Muscle of leg (tissue), 11 donors: Measurements from ENCODE around the gene CUX1. TPM values are rescaled to one million over a fixed set of nuclear protein-coding genes. Genes with fewer than 3 reads are reported as not detected.
"Not testable (repeated sequence)": the region's sequence is repeated elsewhere in the genome, so short reads cannot be mapped to it uniquely, and the experiment has no call there.

Experiments used
- DNase-seq: peaks from one replicate; pipeline ENCODE4 v3.0.0; 2013
- H3K27ac ChIP-seq: one replicate; pipeline ENCODE4 v1.5.1; 2013; ENCODE audit warnings: mild to moderate bottlenecking, low read length, control low read depth
- H3K27me3 ChIP-seq: one replicate; pipeline ENCODE4 v1.6.1; 2013; ENCODE audit warnings: low read length; ENCODE audit not compliant: control insufficient read depth, insufficient read depth
- H3K36me3 ChIP-seq: one replicate; pipeline ENCODE4 v1.6.1; 2013; ENCODE audit warnings: low read length; ENCODE audit not compliant: control insufficient read depth, insufficient read depth
- H3K4me1 ChIP-seq: one replicate; pipeline ENCODE4 v1.6.1; 2013; ENCODE audit warnings: low read length; ENCODE audit not compliant: control insufficient read depth, insufficient read depth
- H3K4me3 ChIP-seq: one replicate; pipeline ENCODE4 v1.5.1; 2013; ENCODE audit warnings: low read length, control low read depth
- H3K9me3 ChIP-seq: replicated peaks from 2 replicates; pipeline ENCODE4 v1.6.1; 2013; ENCODE audit warnings: low read depth, low read length; ENCODE audit not compliant: control insufficient read depth
- WGBS: methylation state at CpG from one replicate; pipeline ENCODE4 v1.1.5; 2013; ENCODE audit warnings: missing lambda C conversion rate; ENCODE audit not compliant: insufficient coverage; 5-methylcytosine and 5-hydroxymethylcytosine counted together
- polyA plus RNA-seq, 8 donors: library from polyadenylated mRNA; unstranded; fragments of 120-200 nt; gene quantifications; one replicate each; pipeline versions ENCODE4 v1.2.1 to v1.2.3, GENCODE V29; 2013; ENCODE audit warnings: inconsistent platforms in 1 of 8, low replicate concordance in 1 of 8; ENCODE audit not compliant: insufficient read length in 8 of 8, insufficient read depth in 1 of 8
- total RNA-seq: library from RNA; stranded (reverse); fragments of 120-200 nt; gene quantifications from one replicate; pipeline ENCODE4 v1.2.4, GENCODE V29; 2013

Gene CUX1
- total and polyA plus RNA-seq, 9 donors = 29.4 to 46.9 (median 40.8) TPM

- Histone ChIP-seq H3K27ac (no peak overlapping the region), H3K4me3 (no peak overlapping the region), H3K36me3 (peaks cover 3% of the 10 kb centered on the region), H3K27me3 (no peaks in the 10 kb centered on the region), H3K9me3 (no peaks in the 10 kb centered on the region), H3K4me1 (peaks cover 3% of the 10 kb centered on the region)
- no peak for DNase-seq
- WGBS = 93% methylated on average over 12 of the region's 13 CpGs
Observed at GRCh38 chr7:102050864-102051460, 233.5 kb downstream of the CUX1 start.

GRCh38 chr7:102051736-102052135, 234.3 kb downstream of the CUX1 start:
- WGBS = 95% methylated on average over 3 of the region's 10 CpGs
- not testable (repeated sequence) for H3K9me3 ChIP-seq, H3K27ac ChIP-seq

DNA sequence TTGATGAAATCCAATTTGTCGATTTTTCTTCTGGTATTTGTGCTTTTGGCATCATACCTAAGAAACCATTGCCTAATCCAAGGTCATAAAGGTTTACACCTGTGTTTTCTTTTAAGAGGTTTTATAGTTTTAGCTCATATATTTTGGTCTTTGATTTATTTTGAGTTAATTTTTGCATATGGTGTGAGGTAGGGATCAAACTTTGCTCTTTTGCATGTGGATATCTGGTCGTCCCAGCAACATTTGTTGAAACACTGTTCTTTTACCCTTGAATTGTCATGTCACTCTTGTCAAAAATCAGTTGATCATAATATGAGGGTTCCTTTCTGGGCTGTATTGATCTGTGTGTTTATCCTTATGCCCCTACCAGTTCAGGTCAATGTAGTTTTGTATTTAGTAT, 236.7 kb downstream of the CUX1 start:
- Histone ChIP-seq H3K27me3 (no peaks in the 10 kb centered on the region), H3K4me1 (no peaks in the 10 kb centered on the region), H3K9me3 (peaks cover 6% of the 10 kb centered on the region), H3K36me3 (peaks cover 3% of the 10 kb centered on the region), H3K27ac (no peak overlapping the region), H3K4me3 (no peak overlapping the region)
- no peak for DNase-seq
- no CpG with 5 or more reads among the region's 2 CpGs for WGBS

More at GRCh38 chr7:102051736-102052135, 234.3 kb downstream of the CUX1 start:
- H3K4me3 ChIP-seq, H3K36me3 ChIP-seq, H3K27me3 ChIP-seq, H3K4me1 ChIP-seq, DNase-seq: not testable (repeated sequence)

DNA sequence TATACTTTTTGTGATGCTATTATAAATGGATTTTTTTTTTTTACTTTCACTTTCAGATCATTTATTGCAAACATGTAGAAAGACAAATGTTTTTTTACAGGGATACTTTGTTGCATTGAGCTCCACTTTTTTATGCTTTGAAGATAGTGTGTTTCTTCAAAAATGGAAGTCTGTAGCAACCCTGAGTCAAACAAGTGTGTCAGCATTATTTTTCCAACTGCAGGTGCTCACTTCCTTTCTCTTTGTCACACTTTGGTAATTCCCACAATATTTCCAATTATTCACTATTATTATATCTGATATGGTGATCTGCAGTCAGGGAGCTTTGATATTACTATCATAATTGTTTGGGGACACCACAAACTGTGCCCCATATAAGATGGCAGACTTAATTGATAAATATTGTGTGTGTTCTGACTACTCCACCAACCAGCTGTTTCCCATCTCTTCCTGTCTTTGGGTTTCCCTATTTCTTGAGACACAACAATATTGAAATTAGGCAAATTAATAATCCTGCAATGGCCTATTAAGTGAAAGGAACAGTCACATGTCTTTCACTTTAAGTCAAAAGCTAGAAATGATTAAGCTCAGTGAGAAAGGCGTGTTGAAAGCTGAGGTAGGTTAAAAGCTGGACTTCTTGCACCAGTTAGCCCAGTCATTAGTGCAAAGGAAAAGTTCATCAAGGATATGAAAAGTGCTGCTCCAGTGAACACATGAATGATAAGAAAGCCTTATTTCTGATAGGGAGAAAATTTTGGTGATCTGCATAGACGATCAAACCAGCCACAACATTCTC, 238.0 kb downstream of the CUX1 start:
- H3K36me3 ChIP-seq = no peaks in the 10 kb centered on the region
- H3K4me3 ChIP-seq = no peak overlapping the region
- H3K4me1 ChIP-seq = no peaks in the 10 kb centered on the region
- no peaks in the 10 kb centered on the region for H3K27me3 ChIP-seq
- H3K9me3 ChIP-seq = peaks cover 6% of the 10 kb centered on the region
- 100% methylated on average over 1 of the region's 2 CpGs for WGBS
- no peak for DNase-seq
- H3K27ac ChIP-seq = no peak overlapping the region

- H3K27me3 ChIP-seq = no peaks in the 10 kb centered on the region
- H3K4me1 ChIP-seq = peaks cover 7% of the 10 kb centered on the region
- no peak overlapping the region for H3K4me3 ChIP-seq
- no peaks in the 10 kb centered on the region for H3K36me3 ChIP-seq
- no peak overlapping the region for H3K27ac ChIP-seq
- 67% methylated on average over 3 of the region's 9 CpGs for WGBS
- no peak for DNase-seq
- peaks cover 6% of the 10 kb centered on the region for H3K9me3 ChIP-seq
Observed at GRCh38 chr7:102059524-102059923, 242.1 kb downstream of the CUX1 start.

DNA sequence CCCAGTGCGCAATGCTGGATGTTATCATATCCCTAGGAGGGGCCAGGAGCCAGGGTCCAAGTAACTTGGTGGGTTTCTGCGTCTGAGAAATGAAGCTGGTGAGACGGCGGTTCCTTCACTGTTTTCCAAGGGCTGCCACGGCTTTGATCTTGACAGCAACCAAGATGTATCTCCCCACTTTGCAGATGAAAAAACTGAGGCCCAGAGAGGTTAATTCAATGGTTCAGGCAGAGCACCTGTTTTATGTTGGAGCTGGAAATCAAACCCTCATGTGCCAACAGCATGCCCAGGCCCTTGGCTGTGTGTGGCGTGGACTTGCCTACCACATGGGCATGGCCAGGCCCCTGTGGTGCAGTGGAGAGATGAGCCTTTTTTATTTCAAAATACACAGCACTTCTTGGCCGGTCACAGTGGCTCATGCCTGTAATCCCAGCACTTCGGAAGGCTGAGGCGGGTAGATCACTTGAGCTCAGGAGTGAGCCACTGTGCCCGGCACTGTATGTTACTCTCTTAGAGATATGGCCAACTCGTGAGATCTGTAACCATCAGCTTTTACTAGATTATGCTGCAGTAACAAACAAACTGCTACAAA, 244.0 kb downstream of the CUX1 start:
- Histone ChIP-seq H3K27me3 (no peaks in the 10 kb centered on the region), H3K4me1 (peaks cover 15% of the 10 kb centered on the region), H3K9me3 (peaks cover 4% of the 10 kb centered on the region), H3K27ac (no peak overlapping the region), H3K4me3 (no peak overlapping the region), H3K36me3 (no peaks in the 10 kb centered on the region)
- 89% methylated on average over 9 of the region's 11 CpGs for WGBS
- DNase-seq = no peak

DNA sequence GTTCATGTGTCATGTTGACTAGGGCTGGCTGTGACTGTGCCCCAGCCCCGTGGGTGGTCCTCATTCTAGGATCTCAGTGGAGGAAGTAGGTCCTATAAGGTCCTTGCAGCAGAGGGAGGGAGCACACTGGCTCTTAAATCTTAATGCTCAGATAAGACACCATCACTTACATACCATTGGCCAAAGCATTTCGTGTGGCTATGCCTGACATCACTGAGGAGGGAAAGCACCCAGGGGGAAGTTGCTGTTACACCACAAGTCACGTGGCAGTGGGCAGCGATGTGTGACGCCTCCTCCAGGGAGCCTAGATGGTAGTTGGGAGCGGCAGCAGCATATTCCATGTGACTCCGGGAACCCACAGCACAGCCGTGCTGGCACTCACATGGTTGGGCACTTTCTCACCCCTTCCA, 244.6 kb downstream of the CUX1 start:
- no peak for DNase-seq
- WGBS = 87% methylated on average over 3 of the region's 8 CpGs
- H3K36me3 ChIP-seq = no peaks in the 10 kb centered on the region
- peaks cover 2% of the 10 kb centered on the region for H3K9me3 ChIP-seq
- H3K4me3 ChIP-seq = no peak overlapping the region
- peaks cover 15% of the 10 kb centered on the region for H3K4me1 ChIP-seq
- H3K27ac ChIP-seq = no peak overlapping the region
- no peaks in the 10 kb centered on the region for H3K27me3 ChIP-seq

DNA sequence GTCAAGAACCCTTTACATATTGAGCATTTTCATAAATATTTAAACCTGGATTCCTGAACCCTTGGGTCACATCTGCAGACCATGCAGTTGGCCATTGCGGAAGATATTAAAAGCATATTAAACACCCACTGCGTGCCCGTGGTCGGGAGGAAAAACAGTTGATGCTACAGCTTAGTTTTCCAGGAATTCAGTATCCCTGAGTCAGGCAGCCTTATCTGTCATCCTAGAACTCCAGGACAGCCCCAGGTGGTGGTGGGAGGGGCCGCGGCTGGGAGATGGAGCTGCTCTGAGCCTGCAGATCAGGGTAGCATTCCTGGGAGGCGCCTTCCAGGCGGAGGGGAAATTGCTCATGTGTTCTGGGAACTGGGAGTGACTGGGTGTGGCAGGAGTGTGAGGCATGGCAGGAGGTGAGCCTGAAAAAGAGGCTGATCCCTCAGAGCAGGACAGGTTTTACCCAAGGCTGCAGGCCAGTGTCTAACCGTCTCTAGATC, 246.3 kb downstream of the CUX1 start:
- Histone ChIP-seq H3K27me3 (no peaks in the 10 kb centered on the region), H3K36me3 (no peaks in the 10 kb centered on the region), H3K4me3 (no peak overlapping the region), H3K4me1 (peaks cover 15% of the 10 kb centered on the region), H3K27ac (no peak overlapping the region), H3K9me3 (no peaks in the 10 kb centered on the region)
- DNase-seq = no peak
- WGBS = 43% methylated on average over 5 of the region's 9 CpGs

DNA sequence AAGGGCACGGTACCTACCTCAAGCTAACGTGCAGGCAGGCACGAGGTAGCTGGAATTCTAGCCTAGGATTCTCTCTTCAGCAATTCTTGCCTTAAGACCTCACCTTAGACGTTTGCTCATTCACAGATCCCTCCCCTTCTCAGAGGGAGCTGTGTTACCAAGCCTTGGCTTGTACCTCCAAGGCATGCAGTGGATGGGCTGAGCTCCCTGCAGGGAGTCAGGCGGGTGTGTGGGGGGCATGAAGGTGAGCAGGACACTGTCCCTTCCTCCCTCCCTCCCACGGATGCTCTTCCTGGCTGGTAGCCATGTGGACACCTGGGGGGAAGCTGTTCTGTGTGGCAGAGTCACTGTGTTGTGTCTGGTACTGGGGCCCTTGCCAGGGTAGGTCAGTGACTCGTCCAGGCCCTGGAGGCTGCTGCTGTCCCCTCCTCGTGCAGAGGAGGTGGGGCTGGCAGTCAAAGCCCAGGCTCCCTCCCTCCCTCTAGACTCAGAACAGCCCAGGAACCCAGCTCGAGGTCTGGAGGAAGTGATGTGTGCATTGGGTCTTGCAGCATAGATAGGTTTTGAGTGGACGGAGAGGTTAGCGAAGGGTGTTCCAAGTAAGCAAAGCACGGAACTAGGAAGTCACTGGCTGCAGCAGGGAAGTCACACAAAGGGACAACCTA, 247.1 kb downstream of the CUX1 start:
- Histone ChIP-seq H3K27me3 (no peaks in the 10 kb centered on the region), H3K36me3 (no peaks in the 10 kb centered on the region), H3K4me1 (peaks cover 15% of the 10 kb centered on the region), H3K4me3 (no peak overlapping the region), H3K27ac (no peak overlapping the region), H3K9me3 (no peaks in the 10 kb centered on the region)
- 72% methylated on average over 6 of the region's 12 CpGs for WGBS
- peak; percentile 44 for DNase-seq

DNA sequence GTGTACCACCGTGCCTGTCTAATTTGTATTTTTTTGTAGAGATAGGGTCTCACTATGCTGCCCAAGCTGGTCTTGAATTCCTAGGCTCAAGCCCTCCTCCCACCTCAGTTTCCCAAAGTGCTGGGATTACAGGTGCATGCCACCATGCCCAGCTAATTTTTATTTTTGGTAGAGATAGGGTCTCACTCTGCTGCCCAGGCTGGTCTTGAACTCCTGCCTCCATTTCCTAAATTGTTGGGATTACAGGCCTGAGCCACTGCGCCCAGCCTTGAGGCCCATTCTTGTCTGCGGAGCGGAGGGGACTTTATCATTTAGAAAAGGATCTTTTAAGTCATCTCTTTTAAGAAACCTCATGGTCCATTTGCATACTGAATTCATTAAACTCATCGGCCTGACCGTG, 247.8 kb downstream of the CUX1 start:
- Histone ChIP-seq H3K4me3 (no peak overlapping the region), H3K4me1 (peaks cover 15% of the 10 kb centered on the region), H3K9me3 (no peaks in the 10 kb centered on the region), H3K36me3 (peaks cover under 1% of the 10 kb centered on the region), H3K27me3 (no peaks in the 10 kb centered on the region), H3K27ac (no peak overlapping the region)
- 100% methylated on average over 1 of the region's 6 CpGs for WGBS
- no peak for DNase-seq
